Stromal cell of bone marrow (primary cell): ENCODE data around the gene CABS1.

Experiments
- DNase-seq: peaks from one replicate; pipeline ENCODE4 v3.0.0-alpha.2; 2012; ENCODE audit warnings: low read depth

CABS1 gene

DNA sequence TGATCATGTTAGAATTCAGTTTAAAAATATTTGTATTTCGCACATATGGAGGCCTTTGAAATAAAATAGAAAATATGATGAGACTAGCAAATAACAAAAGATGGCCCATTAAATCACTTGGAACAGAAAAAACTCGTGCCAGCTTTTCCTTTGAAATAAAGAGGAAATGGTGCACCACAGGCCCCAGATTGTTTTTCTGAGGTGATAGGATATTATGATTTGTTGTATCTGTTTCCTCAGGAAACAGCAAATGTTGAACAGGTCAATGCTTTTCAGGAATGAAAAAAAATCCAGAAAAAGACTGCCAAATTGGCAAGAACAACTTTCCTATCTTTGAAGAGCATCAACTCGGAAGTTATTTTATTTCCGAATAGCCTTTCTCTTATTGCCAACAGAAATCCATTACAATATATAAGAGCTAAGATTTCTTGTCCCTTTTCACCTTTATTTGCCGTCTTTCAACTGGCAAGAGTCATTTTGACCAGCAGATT is 48.0 kb downstream of the CABS1 start, which contains the start of gene SMR3B:
SMR3B (plus strand) TSS at position 441 of the 491 bp plus-strand sequence. CDS start 1,380 bp downstream, outside the sequence.
- DNase-seq = no peak
